ENCODE measurements around the gene TBKBP1. TPM values are rescaled to one million over a fixed set of nuclear protein-coding genes. Genes with fewer than 3 reads are reported as not detected.

Gene TBKBP1
- total RNA-seq, 1 experiment from 2014 or later, result 3.3 TPM

GRCh38 chr17:47696717-47697642 lies 3.0 kb downstream of the TBKBP1 start:
- intact Hi-C loops (cut with micrococcal nuclease; ENCODE audit: unreplicated experiment), result no loop called here
- Histone ChIP-seq H3K27ac (no peak overlapping the region), H3K4me2 (no peak overlapping the region), H3K4me3 (no peak overlapping the region), H3K79me2 (ENCODE audit: low read depth) (no peaks in the 10 kb centered on the region), H3K9me2 (ENCODE audit: insufficient read depth) (no peaks in the 10 kb centered on the region), H2AFZ (no peak overlapping the region), H3K4me1 (replicated peaks; ENCODE audit: insufficient read depth) (peaks cover 14% of the 10 kb centered on the region), H4K20me1 (ENCODE audit: insufficient read depth) (no peaks in the 10 kb centered on the region; the same call in 1 of the 2 replicates), H3K27me3 (ENCODE audit: insufficient read depth, low read depth) (no peaks in the 10 kb centered on the region), H3K9me3 (ENCODE audit: insufficient read depth, low read depth) (no peaks in the 10 kb centered on the region), H3F3A (ENCODE audit: insufficient read depth, low read depth) (peaks cover 36% of the 10 kb centered on the region; the same call in 1 of the 2 replicates), H3K36me3 (ENCODE audit: low read depth) (no peaks in the 10 kb centered on the region)
- ChIA-PET POLR2A (ENCODE audit: unreplicated experiment) (no interaction called here), CTCF (interaction anchor here (0.6 kb wide), 1 partner anchor 52 kb away, joined by 3 read pairs; no protein-coding TSS in a partner anchor)
- BruUV-seq (replicated peaks), result no TSS peak
- TF ChIP-seq CTCF (conservative IDR thresholded peaks at IDR 0.05) (no peak), EZH2 (IDR thresholded peaks at IDR 0.05; ENCODE audit: low read depth) (no peak)
- DNase-seq, result no peak

GRCh38 chr17:47697906-47698711 lies 4.1 kb downstream of the TBKBP1 start:
- Histone ChIP-seq H3K9me3 (ENCODE audit: insufficient read depth, low read depth) (no peaks in the 10 kb centered on the region), H3K36me3 (ENCODE audit: low read depth) (no peaks in the 10 kb centered on the region), H3K27me3 (ENCODE audit: insufficient read depth, low read depth) (no peaks in the 10 kb centered on the region), H3F3A (ENCODE audit: insufficient read depth, low read depth) (peaks cover 27% of the 10 kb centered on the region; the same call in 1 of the 2 replicates), H3K4me1 (replicated peaks; ENCODE audit: insufficient read depth) (peaks cover 3% of the 10 kb centered on the region), H3K9me2 (ENCODE audit: insufficient read depth) (no peaks in the 10 kb centered on the region), H3K79me2 (ENCODE audit: low read depth) (no peaks in the 10 kb centered on the region), H3K27ac (no peak overlapping the region), H3K4me3 (no peak overlapping the region), H2AFZ (no peak overlapping the region), H4K20me1 (ENCODE audit: insufficient read depth) (no peaks in the 10 kb centered on the region; the same call in 1 of the 2 replicates), H3K4me2 (no peak overlapping the region)
- TF ChIP-seq EZH2 (IDR thresholded peaks at IDR 0.05; ENCODE audit: low read depth) (no peak), CTCF (conservative IDR thresholded peaks at IDR 0.05) (no peak)
- DNase-seq, result no peak
- intact Hi-C loops (cut with micrococcal nuclease; ENCODE audit: unreplicated experiment), result loop anchor here (2.0 kb wide), 1 partner anchor 45 kb away; no protein-coding TSS in a partner anchor
- BruUV-seq (replicated peaks), result no TSS peak
- ChIA-PET CTCF (interaction anchor here (0.6 kb wide), 3 partner anchors 9 to 892 kb away, joined by 3 to 6 read pairs (median 3); no protein-coding TSS in a partner anchor), POLR2A (ENCODE audit: unreplicated experiment) (no interaction called here)

Measured in PC-9 (cell line).